GM23248 (cell line): ENCODE measurements around the gene PTGS2. TPM values are rescaled to one million over a fixed set of nuclear protein-coding genes. Genes with fewer than 3 reads are reported as not detected.

Source experiments
- DNase-seq: peaks from one replicate; pipeline ENCODE4 v3.0.0-alpha.2; 2015
- H2AFZ ChIP-seq: fragments of 200-600 bp; sonication (generic); 2 replicates; pipeline ENCODE4 v1.6.1; 2016; ENCODE audit warnings: antibody characterized with exemption
- H3F3A ChIP-seq: fragments of 200-600 bp; sonication (generic); 2 replicates; pipeline ENCODE4 v1.6.1; 2016; ENCODE audit warnings: mild to moderate bottlenecking, antibody characterized with exemption, mixed run types; ENCODE audit not compliant: insufficient read depth
- H3K27ac ChIP-seq: fragments of 200-600 bp; sonication (generic); 2 replicates; pipeline ENCODE4 v1.5.1; 2016; ENCODE audit warnings: mild to moderate bottlenecking
- H3K27me3 ChIP-seq: fragments of 200-600 bp; sonication (generic); replicated peaks from 2 replicates; pipeline ENCODE4 v1.6.1; 2016; ENCODE audit warnings: mild to moderate bottlenecking; ENCODE audit not compliant: insufficient read depth
- H3K36me3 ChIP-seq: fragments of 200-600 bp; sonication (generic); 2 replicates; pipeline ENCODE4 v1.6.1; 2016; ENCODE audit warnings: low read depth, mild to moderate bottlenecking
- H3K4me1 ChIP-seq: fragments of 200-600 bp; sonication (generic); 2 replicates; pipeline ENCODE4 v1.6.1; 2016; ENCODE audit warnings: mild to moderate bottlenecking; ENCODE audit not compliant: insufficient read depth
- H3K4me2 ChIP-seq: fragments of 200-600 bp; sonication (generic); one replicate; pipeline ENCODE4 v1.6.1; 2016; ENCODE audit warnings: mild to moderate bottlenecking; ENCODE audit not compliant: unreplicated experiment
- H3K4me3 ChIP-seq: fragments of 200-600 bp; sonication (generic); 2 replicates; pipeline ENCODE4 v1.5.1; 2016; ENCODE audit warnings: mild to moderate bottlenecking
- H3K79me2 ChIP-seq: fragments of 200-600 bp; sonication (generic); 2 replicates; pipeline ENCODE4 v1.6.1; 2016; ENCODE audit warnings: mild to moderate bottlenecking; ENCODE audit not compliant: insufficient read depth
- H3K9ac ChIP-seq: fragments of 200-600 bp; sonication (generic); 2 replicates; pipeline ENCODE4 v1.6.1; 2016; ENCODE audit warnings: mild to moderate bottlenecking
- H3K9me2 ChIP-seq: fragments of 200-600 bp; sonication (generic); 2 replicates; pipeline ENCODE4 v1.6.1; 2016; ENCODE audit warnings: mixed run types, mild to moderate bottlenecking, moderate library complexity; ENCODE audit not compliant: insufficient read depth
- H3K9me3 ChIP-seq: fragments of 200-600 bp; sonication (generic); one replicate; pipeline ENCODE4 v1.6.1; 2017; ENCODE audit warnings: low read depth
- H4K20me1 ChIP-seq: fragments of 200-600 bp; sonication (generic); 2 replicates; pipeline ENCODE4 v1.6.0; 2016; ENCODE audit not compliant: insufficient read depth
- EZH2 ChIP-seq: fragments of 200-600 bp; sonication (generic); IDR thresholded peaks from 2 replicates; pipeline ENCODE4 v1.6.1; 2018; ENCODE audit warnings: antibody characterized with exemption, mild to moderate bottlenecking; ENCODE audit not compliant: insufficient read depth, poor library complexity, severe bottlenecking
- EZH2phosphoT487 ChIP-seq: fragments of 200-600 bp; sonication (generic); IDR thresholded peaks from 2 replicates; pipeline ENCODE4 v1.6.1; 2018; ENCODE audit warnings: antibody characterized with exemption, moderate library complexity, mild to moderate bottlenecking, low read depth; ENCODE audit not compliant: insufficient read depth
- WGBS, 2 experiments: methylation state at CpG; one replicate each; pipeline ENCODE4 v1.1.6; 2015 to 2017; ENCODE audit warnings: low lambda C conversion rate in 2 of 2, low coverage in 1 of 2; ENCODE audit errors: missing lambda C conversion rate in 2 of 2; 5-methylcytosine and 5-hydroxymethylcytosine counted together
- in situ Hi-C: fragments of 300-500 bp; cut with MboI; formaldehyde crosslinking; loops from 2 replicates; pipeline ENCODE4 v1.15.0; 2020
- polyA plus RNA-seq: library from polyadenylated mRNA; unstranded; fragments of >200 nt; fragmentation: Nextera tagmentation; extraction: Ambion mirVana; gene quantifications from 2 replicates; pipeline ENCODE4 v1.2.1, GENCODE V29; 2016
- total RNA-seq: library from RNA; depleted of rRNA; stranded (reverse); fragments of >200 nt; shearing (Covaris generic); gene quantifications from 2 replicates; pipeline ENCODE4 v1.2.3, GENCODE V29; 2014

PTGS2 gene
- total and polyA plus RNA-seq, 2 experiments from 2014 or later: 50.8 to 69.3 TPM

DNA sequence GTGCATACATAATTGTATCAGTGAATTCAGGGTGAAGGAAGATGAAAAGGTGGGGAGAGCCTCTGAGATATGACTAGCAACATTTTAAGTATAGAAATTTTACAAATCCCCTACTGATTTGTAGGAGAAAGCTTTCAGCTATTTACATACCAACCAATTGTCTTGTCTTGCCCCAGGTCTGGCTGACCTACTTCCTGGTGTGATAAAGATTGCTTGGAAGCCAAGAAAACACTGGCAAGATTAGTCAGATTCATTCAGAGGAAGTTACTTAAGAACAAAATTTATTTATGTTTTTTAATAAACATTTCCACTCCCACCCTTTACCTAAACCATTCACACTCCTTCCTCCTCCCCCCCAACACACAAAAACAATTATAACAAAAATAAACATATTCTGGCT lies 17.5 kb downstream of the PTGS2 start:
- H3K4me3 ChIP-seq: no peak overlapping the region
- H3K4me1 ChIP-seq: peaks cover 8% of the 10 kb centered on the region
- no peaks in the 10 kb centered on the region for H3K79me2 ChIP-seq
- no peak overlapping the region for H3K4me2 ChIP-seq
- H4K20me1 ChIP-seq: no peaks in the 10 kb centered on the region
- in situ Hi-C loops: no loop called here
- H3K27ac ChIP-seq: no peak overlapping the region
- no peak overlapping the region for H2AFZ ChIP-seq
- TF ChIP-seq EZH2: no peak
- no peak for TF ChIP-seq EZH2phosphoT487
- no peak overlapping the region for H3K9ac ChIP-seq
- H3F3A ChIP-seq: no peaks in the 10 kb centered on the region
- H3K9me2 ChIP-seq: no peaks in the 10 kb centered on the region
- no peaks in the 10 kb centered on the region for H3K36me3 ChIP-seq
- no peaks in the 10 kb centered on the region for H3K27me3 ChIP-seq
- H3K9me3 ChIP-seq: no peaks in the 10 kb centered on the region
- peak; percentile 73 for DNase-seq

- H3K9ac ChIP-seq: no peak overlapping the region
These were observed 20.3 kb downstream of the PTGS2 start for GRCh38 chr1:186659890-186660341.

DNA sequence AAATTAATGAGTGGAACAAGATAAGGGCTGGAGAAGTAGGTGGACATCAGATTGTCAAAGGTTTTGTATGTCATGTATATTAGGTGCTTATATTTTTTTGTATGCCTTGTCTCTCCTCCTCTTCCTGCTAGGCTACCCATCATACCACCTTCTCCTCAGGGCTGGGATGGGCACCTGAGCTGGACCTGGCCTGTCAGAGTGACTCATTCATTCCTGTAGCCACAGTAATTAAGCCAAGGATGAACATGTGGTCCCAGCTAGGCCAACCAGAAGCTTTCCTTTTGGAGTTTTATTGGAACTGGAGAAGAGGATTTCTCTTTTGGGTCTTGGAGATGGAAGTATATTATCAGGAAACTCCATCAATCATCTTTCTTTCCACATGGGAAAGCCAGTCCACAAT lies 21.2 kb downstream of the PTGS2 start:
- no peak overlapping the region for H2AFZ ChIP-seq
- H3K4me3 ChIP-seq: no peak overlapping the region
- no peaks in the 10 kb centered on the region for H3K27me3 ChIP-seq
- no peak for TF ChIP-seq EZH2
- TF ChIP-seq EZH2phosphoT487: no peak
- in situ Hi-C loops: no loop called here
- no peak for DNase-seq
- no peaks in the 10 kb centered on the region for H3K36me3 ChIP-seq
- H3K27ac ChIP-seq: no peak overlapping the region
- no peak overlapping the region for H3K4me2 ChIP-seq
- H3K79me2 ChIP-seq: no peaks in the 10 kb centered on the region
- no peak overlapping the region for H3K9ac ChIP-seq
- no peaks in the 10 kb centered on the region for H3K9me3 ChIP-seq
- no peaks in the 10 kb centered on the region for H3K9me2 ChIP-seq
- H3F3A ChIP-seq: no peaks in the 10 kb centered on the region
- H3K4me1 ChIP-seq: peaks cover 8% of the 10 kb centered on the region
- H4K20me1 ChIP-seq: no peaks in the 10 kb centered on the region

More at GRCh38 chr1:186659890-186660341, 20.3 kb downstream of the PTGS2 start:
- Histone ChIP-seq H3K79me2 (no peaks in the 10 kb centered on the region), H3K27ac (no peak overlapping the region), H3K9me3 (no peaks in the 10 kb centered on the region), H3K27me3 (no peaks in the 10 kb centered on the region), H3K4me1 (peaks cover 8% of the 10 kb centered on the region), H3K36me3 (no peaks in the 10 kb centered on the region), H3K9me2 (no peaks in the 10 kb centered on the region), H3F3A (no peaks in the 10 kb centered on the region), H2AFZ (no peak overlapping the region), H4K20me1 (no peaks in the 10 kb centered on the region), H3K4me2 (no peak overlapping the region), H3K4me3 (no peak overlapping the region)
- in situ Hi-C loops: no loop called here
- DNase-seq: no peak
- no peak for TF ChIP-seq EZH2
- no peak for TF ChIP-seq EZH2phosphoT487

- H3K27me3 ChIP-seq: no peaks in the 10 kb centered on the region
- no peak overlapping the region for H3K4me3 ChIP-seq
- DNase-seq: no peak
- H3K4me1 ChIP-seq: peaks cover 2% of the 10 kb centered on the region
- H4K20me1 ChIP-seq: no peaks in the 10 kb centered on the region
- no peaks in the 10 kb centered on the region for H3K9me3 ChIP-seq
- H3K27ac ChIP-seq: no peak overlapping the region
- WGBS, 2 experiments: 91 to 100% methylated on average over 1 to 2 of the region's 2 CpGs
- in situ Hi-C loops: no loop called here
- H3K36me3 ChIP-seq: no peaks in the 10 kb centered on the region
- H3F3A ChIP-seq: no peaks in the 10 kb centered on the region
- H2AFZ ChIP-seq: no peak overlapping the region
- no peak overlapping the region for H3K4me2 ChIP-seq
- H3K9ac ChIP-seq: no peak overlapping the region
- H3K9me2 ChIP-seq: no peaks in the 10 kb centered on the region
- TF ChIP-seq EZH2phosphoT487 (no peak), EZH2 (no peak)
- no peaks in the 10 kb centered on the region for H3K79me2 ChIP-seq
These were observed 22.7 kb downstream of the PTGS2 start for GRCh38 chr1:186657481-186657880.

- Histone ChIP-seq H3K9me2 (no peaks in the 10 kb centered on the region), H3K9ac (no peak overlapping the region), H3K4me1 (no peaks in the 10 kb centered on the region), H3F3A (no peaks in the 10 kb centered on the region), H3K36me3 (no peaks in the 10 kb centered on the region), H3K27me3 (no peaks in the 10 kb centered on the region), H2AFZ (no peak overlapping the region), H3K4me3 (no peak overlapping the region), H3K4me2 (no peak overlapping the region), H3K27ac (no peak overlapping the region), H3K79me2 (no peaks in the 10 kb centered on the region), H4K20me1 (no peaks in the 10 kb centered on the region), H3K9me3 (no peaks in the 10 kb centered on the region)
- DNase-seq: no peak
- in situ Hi-C loops: no loop called here
- 69 to 70% methylated on average over 3 of the region's 3 CpGs for WGBS, 2 experiments
- TF ChIP-seq EZH2: no peak
- TF ChIP-seq EZH2phosphoT487: no peak
These were observed 24.3 kb downstream of the PTGS2 start for GRCh38 chr1:186655876-186656275.
